ENCODE results near the gene TESK2. TPM values are rescaled to one million over a fixed set of nuclear protein-coding genes. Genes with fewer than 3 reads are reported as not detected.

Gene TESK2
- total and polyA plus RNA-seq, 2 of the 13 experiments (the other 11 are each of a cell fraction or from before 2014, with no cell fraction given): 5.5 to 9.6 TPM

GRCh38 chr1:45322486-45323040, 168.4 kb downstream of the TESK2 start (continued):
- TF ChIP-seq ZHX2 (IDR thresholded peaks at IDR 0.05; ENCODE audit: low read depth) (no peak), ZHX2 (CRISPR knock-in tag; IDR thresholded peaks at IDR 0.05; ENCODE audit: borderline replicate concordance) (no peak), ZNF672 (CRISPR knock-in tag; IDR thresholded peaks at IDR 0.05) (no peak), ARID2 (CRISPR knock-in tag; IDR thresholded peaks at IDR 0.05; ENCODE audit: borderline replicate concordance) (no peak), ZNF773 (CRISPR knock-in tag; IDR thresholded peaks at IDR 0.05; ENCODE audit: borderline replicate concordance) (no peak)
- TF ChIP-seq, protein P1, sequence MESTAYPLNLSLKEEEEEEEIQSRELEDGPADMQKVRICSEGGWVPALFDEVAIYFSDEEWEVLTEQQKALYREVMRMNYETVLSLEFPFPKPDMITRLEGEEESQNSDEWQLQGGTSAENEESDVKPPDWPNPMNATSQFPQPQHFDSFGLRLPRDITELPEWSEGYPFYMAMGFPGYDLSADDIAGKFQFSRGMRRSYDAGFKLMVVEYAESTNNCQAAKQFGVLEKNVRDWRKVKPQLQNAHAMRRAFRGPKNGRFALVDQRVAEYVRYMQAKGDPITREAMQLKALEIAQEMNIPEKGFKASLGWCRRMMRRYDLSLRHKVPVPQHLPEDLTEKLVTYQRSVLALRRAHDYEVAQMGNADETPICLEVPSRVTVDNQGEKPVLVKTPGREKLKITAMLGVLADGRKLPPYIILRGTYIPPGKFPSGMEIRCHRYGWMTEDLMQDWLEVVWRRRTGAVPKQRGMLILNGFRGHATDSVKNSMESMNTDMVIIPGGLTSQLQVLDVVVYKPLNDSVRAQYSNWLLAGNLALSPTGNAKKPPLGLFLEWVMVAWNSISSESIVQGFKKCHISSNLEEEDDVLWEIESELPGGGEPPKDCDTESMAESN (CRISPR knock-in tag; conservative IDR thresholded peaks at IDR 0.05): no peak
